GM12878 (cell line): ENCODE measurements around the gene CCN6. TPM values are rescaled to one million over a fixed set of nuclear protein-coding genes. Genes with fewer than 3 reads are reported as not detected.

Experiments used
- ATAC-seq: fragments of 200-7000 bp; cut with Tn5 transposase; 3 replicates; pipeline ENCODE4 v1.9.1; 2020; ENCODE audit warnings: mild to moderate bottlenecking, moderate library complexity
- BruUV-seq: library from RNA; stranded (reverse); fragments of 400-500 nt; replicated peaks from 2 replicates; lab custom pipeline; 2021; lab: Mats Ljungman, UMichigan
- CTCF ChIA-PET: fragments of 300-600 bp; sonication (Branson Sonifier 250); formaldehyde crosslinking; extraction: SDS; loops from one replicate; lab custom pipeline; 2021; ENCODE audit warnings: inconsistent platforms; lab: Yijun Ruan, JAX
- POLR2A ChIA-PET: fragments of 350-600 bp; formaldehyde crosslinking; extraction: SDS; loops from one replicate; lab custom pipeline; 2021; ENCODE audit warnings: inconsistent platforms; lab: Charles Lee
- RAD21 ChIA-PET: fragments of 300-600 bp; sonication (Branson Sonifier 250); formaldehyde crosslinking; loops from one replicate; lab custom pipeline; 2023; ENCODE audit warnings: antibody characterized with exemption; ENCODE audit not compliant: unreplicated experiment; lab: Charles Lee
- SMC1A ChIA-PET: fragments of 300-600 bp; sonication (Branson Sonifier 250); formaldehyde crosslinking; loops from one replicate; lab custom pipeline; 2023; ENCODE audit not compliant: unreplicated experiment, uncharacterized antibody; lab: Charles Lee
- DNase-seq: peaks from one replicate; pipeline ENCODE4 v3.0.0-alpha.2; 2011; ENCODE audit warnings: low read depth, low spot score
- FAIRE-seq: peaks from 3 replicates; lab custom pipeline; 2011; peaks lifted over from hg19 to GRCh38; lab: Jason Lieb, UNC
- H2AFZ ChIP-seq: 2 replicates; pipeline ENCODE4 v1.6.0; 2011; ENCODE audit warnings: low read depth, low read length, control low read depth; ENCODE audit not compliant: control insufficient read depth
- H3K27ac ChIP-seq: 2 replicates; pipeline ENCODE4 v1.5.1; 2011; ENCODE audit warnings: control low read depth; ENCODE audit not compliant: control insufficient read depth, insufficient read depth
- H3K27me3 ChIP-seq, 2 experiments: replicated peaks in 1 of 2; 2 replicates each; pipeline versions ENCODE4 v1.6.0 to v1.6.1; 2011; ENCODE audit warnings: low read length in 1 of 2; ENCODE audit not compliant: control insufficient read depth in 2 of 2, insufficient read depth in 2 of 2
- H3K36me3 ChIP-seq, 2 experiments: 2 replicates each; pipeline ENCODE4 v1.5.1; 2011; ENCODE audit warnings: low read length in 1 of 2; ENCODE audit not compliant: control insufficient read depth in 2 of 2, insufficient read depth in 2 of 2
- H3K4me1 ChIP-seq: 2 replicates; pipeline ENCODE4 v1.6.1; 2011; ENCODE audit warnings: mild to moderate bottlenecking, low read length, moderate library complexity, mixed read lengths; ENCODE audit not compliant: control insufficient read depth, insufficient read depth
- H3K4me2 ChIP-seq: 2 replicates; pipeline ENCODE4 v1.6.0; 2011; ENCODE audit warnings: control low read depth; ENCODE audit not compliant: control insufficient read depth, insufficient read depth
- H3K4me3 ChIP-seq: fragments of 200-600 bp; sonication (generic); 2 replicates; pipeline ENCODE4 v1.5.1; 2016
- H3K79me2 ChIP-seq: 2 replicates; pipeline ENCODE4 v1.6.0; 2011; ENCODE audit warnings: low read length; ENCODE audit not compliant: control insufficient read depth, insufficient read depth
- H3K9ac ChIP-seq: 2 replicates; pipeline ENCODE4 v1.8.0; 2011; ENCODE audit warnings: low read length, control low read depth, mixed read lengths; ENCODE audit not compliant: control insufficient read depth, insufficient read depth
- H3K9me3 ChIP-seq: replicated peaks from 3 replicates; pipeline ENCODE4 v1.5.1; 2011; ENCODE audit warnings: mild to moderate bottlenecking, low read length; ENCODE audit not compliant: control insufficient read depth, insufficient read depth
- H4K20me1 ChIP-seq: 2 replicates; pipeline ENCODE4 v1.6.0; 2011; ENCODE audit not compliant: control insufficient read depth, insufficient read depth
- BRCA1 ChIP-seq: IDR thresholded peaks from 2 replicates; pipeline ENCODE4 v1.6.1; 2011; ENCODE audit warnings: low read depth, low read length, improper control_type of control experiment
- E2F4 ChIP-seq: IDR thresholded peaks from 2 replicates; pipeline ENCODE4 v1.6.1; 2012; ENCODE audit warnings: low read depth, low read length, improper control_type of control experiment
- HDAC2 ChIP-seq: fragments of 200-600 bp; sonication (generic); IDR thresholded peaks from 2 replicates; pipeline ENCODE4 v1.6.1; 2017
- MEF2A ChIP-seq: IDR thresholded peaks from 2 replicates; pipeline ENCODE4 v1.6.1; 2011; ENCODE audit warnings: low read depth, mild to moderate bottlenecking, low read length, moderate library complexity; ENCODE audit not compliant: insufficient read depth
- NR2C2 ChIP-seq: IDR thresholded peaks from 2 replicates; pipeline ENCODE4 v1.6.1; 2011; ENCODE audit warnings: borderline replicate concordance, low read depth; ENCODE audit not compliant: control insufficient read depth, insufficient read length
- PAX8 ChIP-seq: fragments of 450-650 bp; IDR thresholded peaks from 2 replicates; pipeline ENCODE4 v1.6.1; 2017; ENCODE audit warnings: mild to moderate bottlenecking, moderate library complexity
- PKNOX1 ChIP-seq: fragments of 450-650 bp; IDR thresholded peaks from 2 replicates; pipeline ENCODE4 v1.6.1; 2016; ENCODE audit warnings: mild to moderate bottlenecking
- RUNX3 ChIP-seq: IDR thresholded peaks from 2 replicates; pipeline ENCODE4 v1.6.1; 2012; ENCODE audit warnings: low read length, inconsistent platforms
- SUZ12 ChIP-seq: fragments of 200-600 bp; sonication (generic); IDR thresholded peaks from one replicate; pipeline ENCODE4 v1.6.1; 2018; ENCODE audit warnings: antibody characterized with exemption, mild to moderate bottlenecking; ENCODE audit not compliant: unreplicated experiment
- YBX1 ChIP-seq: fragments of 450-650 bp; IDR thresholded peaks from 2 replicates; pipeline ENCODE4 v1.6.1; 2016; ENCODE audit warnings: antibody characterized with exemption
- ZBTB40 ChIP-seq: fragments of 450-650 bp; IDR thresholded peaks from 2 replicates; pipeline ENCODE4 v1.6.1; 2016; ENCODE audit warnings: mild to moderate bottlenecking, moderate library complexity, borderline replicate concordance
- ZZZ3 ChIP-seq: IDR thresholded peaks from 2 replicates; pipeline ENCODE4 v1.6.1; 2011; ENCODE audit warnings: low read depth; ENCODE audit not compliant: control insufficient read depth, insufficient read length
- WGBS: methylation state at CpG from one replicate; pipeline ENCODE4 v1.1.6; 2016; ENCODE audit warnings: low lambda C conversion rate; ENCODE audit not compliant: insufficient replicate concordance, insufficient coverage; ENCODE audit errors: missing lambda C conversion rate; 5-methylcytosine and 5-hydroxymethylcytosine counted together
- in situ Hi-C: fragments of 300-500 bp; cut with MboI; formaldehyde crosslinking; loops from 9 replicates; pipeline ENCODE4 v1.14.3; 2018; ENCODE audit warnings: mixed read lengths
- intact Hi-C: fragments of 100-400 bp; cut with micrococcal nuclease; formaldehyde crosslinking; loops from one replicate; pipeline ENCODE4 v1.14.2; 2022; ENCODE audit not compliant: unreplicated experiment
- polyA plus RNA-seq, 11 experiments: library from polyadenylated mRNA; depleted of rRNA in 4 of 11; unstranded in 6 of 11; stranded (reverse) in 5 of 11; fragments of >200 nt; fragmentation: Nextera tagmentation in 4 of 11; fragmentation: Illumina TruSeq in 1 of 11; extraction: Ambion mirVana in 4 of 11; extraction: Trizol in 1 of 11; gene quantifications; 1 replicate in 1 of 11; 2 replicates in 10 of 11; pipeline versions ENCODE4 v1.2.1 to v1.2.3, GENCODE V29; 2011 to 2016; ENCODE audit warnings: inconsistent platforms in 2 of 11, missing spikeins in 2 of 11, low read depth in 1 of 11
- total RNA-seq, 4 experiments: library from RNA; depleted of rRNA in 3 of 4; stranded (reverse); fragments of >200 nt in 3 of 4; fragmentation: Illumina TruSeq in 1 of 4; extraction: Trizol in 1 of 4; gene quantifications; 2 replicates each; pipeline versions ENCODE4 v1.2.1 to v1.2.3, GENCODE V29; 2013 to 2021

CCN6 gene
- total and polyA plus RNA-seq, 10 of the 15 experiments (the other 5 are each of a cell fraction or from before 2014, with no cell fraction given) = 0.05 to 0.24 (median 0.19) TPM; not detected in 5

GRCh38 chr6:112061605-112062004 is 7.7 kb downstream of the CCN6 start:
- H3K36me3 ChIP-seq = no peaks in the 10 kb centered on the region
- H3K9ac ChIP-seq = no peak overlapping the region
- BruUV-seq = no TSS peak
- no peaks in the 10 kb centered on the region for H3K79me2 ChIP-seq
- no peak for ATAC-seq
- ChIA-PET CTCF (interaction anchor here (1.4 to 1.6 kb wide), 2 partner anchors 33 to 101 kb away, joined by 4 to 5 read pairs; no protein-coding TSS in a partner anchor), POLR2A (no interaction called here), SMC1A (interaction anchor here (1.6 kb wide), 1 partner anchor 26 kb away, joined by 3 read pairs; the partner anchor contains the start of genes FAM229B and TUBE1), RAD21 (no interaction called here)
- H3K4me1 ChIP-seq = no peaks in the 10 kb centered on the region
- no peaks in the 10 kb centered on the region for H4K20me1 ChIP-seq
- in situ Hi-C loops (no loop called here), intact Hi-C loops (no loop called here)
- no peaks in the 10 kb centered on the region for H3K9me3 ChIP-seq
- no peak overlapping the region for H3K27ac ChIP-seq
- no peak overlapping the region for H3K4me2 ChIP-seq
- TF ChIP-seq HDAC2 = no peak
- TF ChIP-seq PAX8 = no peak
- no peak for TF ChIP-seq PKNOX1
- no peak for TF ChIP-seq SUZ12
- TF ChIP-seq NR2C2 = no peak
- TF ChIP-seq RUNX3 = peak; percentile 58; the same call in 1 of the 2 replicates
- 14% methylated on average over 4 of the region's 4 CpGs for WGBS
- no peak for DNase-seq
- H2AFZ ChIP-seq = no peak overlapping the region
- H3K27me3 ChIP-seq = no peaks in the 10 kb centered on the region
- H3K4me3 ChIP-seq = no peak overlapping the region
- no peak for FAIRE-seq

GRCh38 chr6:112062966-112063365 is 9.1 kb downstream of the CCN6 start:
- BruUV-seq = no TSS peak
- TF ChIP-seq ZBTB40 = no peak
- TF ChIP-seq ZZZ3 = no peak
- no peak for TF ChIP-seq BRCA1
- TF ChIP-seq RUNX3 = no peak
- TF ChIP-seq E2F4 = no peak
- no peak for TF ChIP-seq YBX1
- no peak for TF ChIP-seq MEF2A

More at GRCh38 chr6:112062966-112063365, 9.1 kb downstream of the CCN6 start:
- no peak for ATAC-seq
- Histone ChIP-seq H3K9me3 (no peaks in the 10 kb centered on the region), H3K4me1 (no peaks in the 10 kb centered on the region), H3K27ac (no peak overlapping the region), H3K79me2 (no peaks in the 10 kb centered on the region), H3K4me3 (no peak overlapping the region), H4K20me1 (no peaks in the 10 kb centered on the region), H3K36me3 (no peaks in the 10 kb centered on the region), H3K4me2 (no peak overlapping the region), H3K27me3 (no peaks in the 10 kb centered on the region), H3K9ac (no peak overlapping the region), H2AFZ (no peak overlapping the region)
- ChIA-PET RAD21 (no interaction called here), SMC1A (no interaction called here), CTCF (interaction anchor here (1.3 kb wide), 1 partner anchor 21 kb away, joined by 3 read pairs; no protein-coding TSS in a partner anchor), POLR2A (no interaction called here)
- intact Hi-C loops = no loop called here
- FAIRE-seq = no peak
- no peak for DNase-seq
- WGBS = 38% methylated on average over 3 of the region's 3 CpGs
- in situ Hi-C loops = no loop called here
